PC-9 (cell line): Measurements from ENCODE around the gene APH1A.

Source experiments
- CTCF ChIP-seq: fragments of 200-600 bp; sonication (generic); conservative IDR thresholded peaks from 2 replicates; pipeline ENCODE4 v1.6.1; 2017; ENCODE audit warnings: mixed run types, antibody characterized with exemption, mild to moderate bottlenecking, moderate library complexity
- EZH2 ChIP-seq: fragments of 200-600 bp; sonication (generic); IDR thresholded peaks from 2 replicates; pipeline ENCODE4 v1.8.0; 2017; ENCODE audit warnings: antibody characterized with exemption, low read depth

- TF ChIP-seq CTCF, result no peak
- TF ChIP-seq EZH2, result no peak
Observed at GRCh38 chr1:150302338-150302737, 33.5 kb upstream of the APH1A start.
